ENCODE data around the gene HSBP1L1. TPM values are rescaled to one million over a fixed set of nuclear protein-coding genes. Genes with fewer than 3 reads are reported as not detected.
A peak's percentile ranks its signal among the peaks of the same experiment; 100 is the strongest.

Gene HSBP1L1
- total and polyA plus RNA-seq, 2 of the 13 experiments (the other 11 are each of a cell fraction or from before 2014, with no cell fraction given) = 22.6 to 45.1 TPM

DNA sequence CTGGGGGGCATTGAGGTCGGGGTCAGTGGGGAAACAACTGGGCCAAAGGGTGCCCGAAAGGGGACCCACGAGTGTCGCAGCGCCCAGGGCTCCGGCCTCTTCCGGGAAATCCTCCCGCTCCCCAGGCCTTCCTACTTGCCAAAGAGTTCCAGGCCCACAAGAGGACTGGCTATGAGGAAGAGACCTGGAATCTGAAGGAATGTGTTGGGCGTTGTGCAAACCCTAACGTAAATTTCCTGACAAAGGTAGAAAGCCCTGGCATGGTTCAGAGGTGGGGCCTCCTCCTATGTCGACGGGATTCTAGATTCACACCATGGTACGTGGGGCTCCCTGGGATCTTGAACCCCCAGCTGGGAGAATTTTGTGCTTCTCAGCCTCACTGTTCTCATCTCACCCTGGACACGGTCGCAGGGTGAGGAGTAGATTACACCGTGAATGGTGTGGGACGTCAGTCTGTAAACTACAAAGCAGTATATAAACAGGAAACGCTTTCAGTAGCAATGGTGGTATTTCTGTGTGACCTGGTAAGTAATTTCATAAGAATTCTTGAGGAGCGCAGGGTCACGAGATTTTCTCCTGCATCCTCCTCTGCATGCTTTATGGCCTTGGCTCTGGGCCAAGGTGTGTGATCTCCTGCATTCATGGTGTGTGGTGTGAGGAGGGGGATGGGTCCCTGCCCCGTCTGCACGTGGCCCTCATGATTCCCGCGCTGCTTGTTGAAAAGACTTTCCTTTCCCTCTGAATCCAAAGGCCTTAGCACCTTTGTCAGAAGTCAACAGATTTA is 868 bp downstream of the HSBP1L1 start (continued):
- TF ChIP-seq FOXJ3 (CRISPR knock-in tag; IDR thresholded peaks at IDR 0.05; ENCODE audit: borderline replicate concordance) (no peak), CCDC6 (CRISPR knock-in tag; IDR thresholded peaks at IDR 0.05) (0 out of 2 replicates have a peak, but pooled peaks have one; percentile 14), NFE2 (CRISPR knock-in tag; IDR thresholded peaks at IDR 0.05) (no peak), PPARG (CRISPR knock-in tag; conservative IDR thresholded peaks at IDR 0.05) (peak; percentile 16; the same call in 1 of the 2 replicates), ZFYVE20 (CRISPR knock-in tag; IDR thresholded peaks at IDR 0.05; ENCODE audit: borderline replicate concordance, low read depth) (no peak), SMC3 (IDR thresholded peaks at IDR 0.05; ENCODE audit: low read length) (peak; percentile 18; the same call in 1 of the 2 replicates), PHF5A (CRISPR knock-in tag; IDR thresholded peaks at IDR 0.05; ENCODE audit: low read depth, unreplicated experiment) (peak; percentile 36), FOXC1 (CRISPR knock-in tag; IDR thresholded peaks at IDR 0.05; ENCODE audit: borderline replicate concordance) (0 out of 2 replicates have a peak, but pooled peaks have one; percentile 5), ZNF768 (CRISPR knock-in tag; IDR thresholded peaks at IDR 0.05) (no peak), ZNF234 (CRISPR knock-in tag; conservative IDR thresholded peaks at IDR 0.05) (no peak), ZNF441 (CRISPR knock-in tag; IDR thresholded peaks at IDR 0.05; ENCODE audit: borderline replicate concordance) (peak; percentile 53; the same call in 1 of the 2 replicates), GTF3A (CRISPR knock-in tag; conservative IDR thresholded peaks at IDR 0.05) (no peak), NCOA2 (CRISPR knock-in tag; IDR thresholded peaks at IDR 0.05) (0 out of 2 replicates have a peak, but pooled peaks have one; percentile 11), ATF1 (CRISPR knock-in tag; IDR thresholded peaks at IDR 0.05) (no peak), MXI1 (IDR thresholded peaks at IDR 0.05; ENCODE audit: borderline replicate concordance, low read depth, low read length) (peak; percentile 20; the same call in 1 of the 3 replicates), TCF12 (IDR thresholded peaks at IDR 0.05) (no peak), TCF12 (CRISPR knock-in tag; IDR thresholded peaks at IDR 0.05) (no peak), POLR2A (IDR thresholded peaks at IDR 0.05; ENCODE audit: insufficient read depth in 1 of 2, low read depth in 2 of 2, low read length in 2 of 2) (peak; percentile 28 to 76; a peak in 2 of 4 replicates), SETDB1 (CRISPR knock-in tag; IDR thresholded peaks at IDR 0.05; ENCODE audit: borderline replicate concordance) (no peak), ONECUT2 (CRISPR knock-in tag; IDR thresholded peaks at IDR 0.05) (no peak)
- TF ChIP-seq, protein P1, sequence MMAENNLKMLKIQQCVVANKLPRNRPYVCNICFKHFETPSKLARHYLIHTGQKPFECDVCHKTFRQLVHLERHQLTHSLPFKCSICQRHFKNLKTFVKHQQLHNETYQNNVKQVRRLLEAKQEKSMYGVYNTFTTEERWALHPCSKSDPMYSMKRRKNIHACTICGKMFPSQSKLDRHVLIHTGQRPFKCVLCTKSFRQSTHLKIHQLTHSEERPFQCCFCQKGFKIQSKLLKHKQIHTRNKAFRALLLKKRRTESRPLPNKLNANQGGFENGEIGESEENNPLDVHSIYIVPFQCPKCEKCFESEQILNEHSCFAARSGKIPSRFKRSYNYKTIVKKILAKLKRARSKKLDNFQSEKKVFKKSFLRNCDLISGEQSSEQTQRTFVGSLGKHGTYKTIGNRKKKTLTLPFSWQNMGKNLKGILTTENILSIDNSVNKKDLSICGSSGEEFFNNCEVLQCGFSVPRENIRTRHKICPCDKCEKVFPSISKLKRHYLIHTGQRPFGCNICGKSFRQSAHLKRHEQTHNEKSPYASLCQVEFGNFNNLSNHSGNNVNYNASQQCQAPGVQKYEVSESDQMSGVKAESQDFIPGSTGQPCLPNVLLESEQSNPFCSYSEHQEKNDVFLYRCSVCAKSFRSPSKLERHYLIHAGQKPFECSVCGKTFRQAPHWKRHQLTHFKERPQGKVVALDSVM (CRISPR knock-in tag; IDR thresholded peaks at IDR 0.05) = no peak
- TF ChIP-seq, protein P2, sequence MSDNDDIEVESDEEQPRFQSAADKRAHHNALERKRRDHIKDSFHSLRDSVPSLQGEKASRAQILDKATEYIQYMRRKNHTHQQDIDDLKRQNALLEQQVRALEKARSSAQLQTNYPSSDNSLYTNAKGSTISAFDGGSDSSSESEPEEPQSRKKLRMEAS (IDR thresholded peaks at IDR 0.05) = peak; percentile 94
- TF ChIP-seq, protein P3, sequence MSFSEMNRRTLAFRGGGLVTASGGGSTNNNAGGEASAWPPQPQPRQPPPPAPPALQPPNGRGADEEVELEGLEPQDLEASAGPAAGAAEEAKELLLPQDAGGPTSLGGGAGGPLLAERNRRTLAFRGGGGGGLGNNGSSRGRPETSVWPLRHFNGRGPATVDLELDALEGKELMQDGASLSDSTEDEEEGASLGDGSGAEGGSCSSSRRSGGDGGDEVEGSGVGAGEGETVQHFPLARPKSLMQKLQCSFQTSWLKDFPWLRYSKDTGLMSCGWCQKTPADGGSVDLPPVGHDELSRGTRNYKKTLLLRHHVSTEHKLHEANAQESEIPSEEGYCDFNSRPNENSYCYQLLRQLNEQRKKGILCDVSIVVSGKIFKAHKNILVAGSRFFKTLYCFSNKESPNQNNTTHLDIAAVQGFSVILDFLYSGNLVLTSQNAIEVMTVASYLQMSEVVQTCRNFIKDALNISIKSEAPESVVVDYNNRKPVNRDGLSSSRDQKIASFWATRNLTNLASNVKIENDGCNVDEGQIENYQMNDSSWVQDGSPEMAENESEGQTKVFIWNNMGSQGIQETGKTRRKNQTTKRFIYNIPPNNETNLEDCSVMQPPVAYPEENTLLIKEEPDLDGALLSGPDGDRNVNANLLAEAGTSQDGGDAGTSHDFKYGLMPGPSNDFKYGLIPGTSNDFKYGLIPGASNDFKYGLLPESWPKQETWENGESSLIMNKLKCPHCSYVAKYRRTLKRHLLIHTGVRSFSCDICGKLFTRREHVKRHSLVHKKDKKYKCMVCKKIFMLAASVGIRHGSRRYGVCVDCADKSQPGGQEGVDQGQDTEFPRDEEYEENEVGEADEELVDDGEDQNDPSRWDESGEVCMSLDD (CRISPR knock-in tag; IDR thresholded peaks at IDR 0.05; ENCODE audit: borderline replicate concordance) = peak; percentile 85; the same call in 1 of the 2 replicates
- TF ChIP-seq, protein P4, sequence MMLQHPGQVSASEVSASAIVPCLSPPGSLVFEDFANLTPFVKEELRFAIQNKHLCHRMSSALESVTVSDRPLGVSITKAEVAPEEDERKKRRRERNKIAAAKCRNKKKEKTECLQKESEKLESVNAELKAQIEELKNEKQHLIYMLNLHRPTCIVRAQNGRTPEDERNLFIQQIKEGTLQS (CRISPR knock-in tag; IDR thresholded peaks at IDR 0.05) = no peak
- TF ChIP-seq, protein P5, sequence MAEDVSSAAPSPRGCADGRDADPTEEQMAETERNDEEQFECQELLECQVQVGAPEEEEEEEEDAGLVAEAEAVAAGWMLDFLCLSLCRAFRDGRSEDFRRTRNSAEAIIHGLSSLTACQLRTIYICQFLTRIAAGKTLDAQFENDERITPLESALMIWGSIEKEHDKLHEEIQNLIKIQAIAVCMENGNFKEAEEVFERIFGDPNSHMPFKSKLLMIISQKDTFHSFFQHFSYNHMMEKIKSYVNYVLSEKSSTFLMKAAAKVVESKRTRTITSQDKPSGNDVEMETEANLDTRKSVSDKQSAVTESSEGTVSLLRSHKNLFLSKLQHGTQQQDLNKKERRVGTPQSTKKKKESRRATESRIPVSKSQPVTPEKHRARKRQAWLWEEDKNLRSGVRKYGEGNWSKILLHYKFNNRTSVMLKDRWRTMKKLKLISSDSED (CRISPR knock-in tag; IDR thresholded peaks at IDR 0.05) = no peak

Measured in HepG2 (cell line).